Naive thymus-derived CD4-positive, alpha-beta T cell (primary cell): ENCODE results near the gene NR3C2. TPM values are rescaled to one million over a fixed set of nuclear protein-coding genes. Genes with fewer than 3 reads are reported as not detected.

Experiments used
- ATAC-seq: fragments of 150-1000 bp; cut with Tn5 transposase; 2 replicates; pipeline ENCODE4 v1.10.0; 2021; ENCODE audit warnings: mild to moderate bottlenecking, moderate library complexity
- CTCF ChIA-PET: fragments of 350-600 bp; sonication (Branson Sonifier 250); formaldehyde crosslinking; loops from one replicate; lab custom pipeline; 2021; ENCODE audit warnings: antibody characterized with exemption; lab: Charles Lee
- POLR2A ChIA-PET: fragments of 350-600 bp; sonication (Branson Sonifier 250); formaldehyde crosslinking; loops from one replicate; lab custom pipeline; 2021; ENCODE audit warnings: antibody characterized with exemption, inconsistent platforms; lab: Charles Lee
- DNase-seq, 9 donors: peaks; one replicate each; pipeline versions ENCODE4 v3.0.0 to v3.0.0-alpha.2; 2020 to 2022; ENCODE audit warnings: mixed read lengths in 1 of 9
- H3K27ac ChIP-seq: one replicate; pipeline ENCODE4 v1.7.0; 2013; ENCODE audit warnings: mild to moderate bottlenecking, low read depth, low read length, moderate library complexity
- H3K27me3 ChIP-seq, 2 donors: one replicate each; pipeline ENCODE4 v1.7.0; 2013; ENCODE audit warnings: low read length in 2 of 2, mild to moderate bottlenecking in 2 of 2, moderate library complexity in 2 of 2; ENCODE audit not compliant: control insufficient read depth in 2 of 2, insufficient read depth in 2 of 2
- H3K36me3 ChIP-seq, 3 experiments: 1 replicate in 2 of 3; 2 replicates in 1 of 3; pipeline ENCODE4 v1.7.0; 2013; ENCODE audit warnings: low read length in 3 of 3, mild to moderate bottlenecking in 3 of 3, moderate library complexity in 1 of 3; ENCODE audit not compliant: insufficient read depth in 3 of 3, control insufficient read depth in 2 of 3
- H3K4me1 ChIP-seq, 2 donors: one replicate each; pipeline ENCODE4 v1.7.0; 2013; ENCODE audit warnings: low read length in 2 of 2, mild to moderate bottlenecking in 2 of 2, moderate library complexity in 1 of 2; ENCODE audit not compliant: control insufficient read depth in 2 of 2, insufficient read depth in 2 of 2
- H3K4me3 ChIP-seq: 2 replicates; pipeline ENCODE4 v1.7.0; 2013; ENCODE audit warnings: mild to moderate bottlenecking, low read length
- H3K9me3 ChIP-seq, 3 experiments: 1 replicate in 2 of 3; 2 replicates in 1 of 3; pipeline ENCODE4 v1.7.0; 2013; ENCODE audit warnings: low read length in 3 of 3; ENCODE audit not compliant: control insufficient read depth in 2 of 3
- H3K27ac Mint-ChIP-seq, 9 donors: one replicate each; pipeline ENCODE4 v1.8.0; 2020 to 2022; ENCODE audit warnings: mixed read lengths in 9 of 9, mild to moderate bottlenecking in 8 of 9, moderate library complexity in 5 of 9, inconsistent platforms in 2 of 9
- H3K27me3 Mint-ChIP-seq, 5 donors: one replicate each; pipeline ENCODE4 v1.8.0; 2021 to 2022; ENCODE audit warnings: mixed read lengths in 5 of 5, mild to moderate bottlenecking in 1 of 5
- H3K36me3 Mint-ChIP-seq, 5 donors: one replicate each; pipeline ENCODE4 v1.8.0; 2020 to 2022; ENCODE audit warnings: mixed read lengths in 5 of 5, mild to moderate bottlenecking in 3 of 5, inconsistent platforms in 1 of 5
- H3K4me1 Mint-ChIP-seq, 7 donors: one replicate each; pipeline ENCODE4 v1.8.0; 2020 to 2022; ENCODE audit warnings: mixed read lengths in 7 of 7, mild to moderate bottlenecking in 3 of 7, inconsistent platforms in 1 of 7
- H3K4me3 Mint-ChIP-seq, 10 donors: one replicate each; pipeline ENCODE4 v1.8.0; 2020 to 2022; ENCODE audit warnings: mild to moderate bottlenecking in 10 of 10, mixed read lengths in 10 of 10, moderate library complexity in 6 of 10, inconsistent platforms in 2 of 10
- H3K9me3 Mint-ChIP-seq, 11 donors: one replicate each; pipeline ENCODE4 v1.8.0; 2020 to 2022; ENCODE audit warnings: mixed read lengths in 11 of 11, mild to moderate bottlenecking in 4 of 11, inconsistent platforms in 1 of 11, moderate library complexity in 1 of 11
- intact Hi-C, 2 donors: fragments of 100-400 bp; cut with micrococcal nuclease; formaldehyde crosslinking; loops; one replicate each; pipeline ENCODE4 v1.15.1; 2023
- polyA plus RNA-seq, 2 donors: library from polyadenylated mRNA; unstranded; fragments of 300-500 nt; fragmentation: Illumina TruSeq; gene quantifications; one replicate each; pipeline ENCODE4 v1.2.3, GENCODE V29; 2021
- total RNA-seq, 6 experiments: library from RNA in 5 of 6; stranded (reverse) in 5 of 6; gene quantifications; 1 replicate in 5 of 6; 2 replicates in 1 of 6; pipeline ENCODE4 v1.2.3 and lab custom pipeline; 2021 to 2026

Gene NR3C2
- total and polyA plus RNA-seq, 7 experiments from 2014 or later = 2.2 to 55.2 (median 38.6) TPM

DNA sequence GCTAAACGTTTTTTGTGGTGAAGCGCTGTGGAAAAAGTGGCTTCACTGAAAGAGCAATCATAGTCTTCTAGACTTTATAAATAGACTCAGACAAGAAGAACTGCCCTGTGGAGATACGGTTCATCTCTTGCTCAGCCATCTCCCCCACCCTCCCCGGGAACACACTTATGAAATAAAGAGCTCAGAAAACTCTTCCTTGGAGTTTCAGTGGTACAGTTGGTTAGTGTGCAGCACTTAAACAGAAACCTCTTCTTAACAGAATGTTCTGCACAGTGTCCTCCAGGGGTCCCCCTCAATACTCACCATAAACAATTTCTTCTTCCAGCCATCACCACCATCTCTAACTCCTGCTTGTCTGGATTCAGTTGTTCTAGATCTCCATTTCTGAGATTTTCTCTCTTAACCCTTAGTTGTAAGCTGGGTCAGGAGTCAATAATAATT is 397.3 kb downstream of the NR3C2 start:
- DNase-seq = peak in 5 of 9 donors; percentile 20 to 58 (median 46)
- intact Hi-C loops = loop anchor here (1.0 to 2.0 kb wide), 3 partner anchors 16 to 725 kb away; no protein-coding TSS in a partner anchor
- POLR2A ChIA-PET = no interaction called here

DNA sequence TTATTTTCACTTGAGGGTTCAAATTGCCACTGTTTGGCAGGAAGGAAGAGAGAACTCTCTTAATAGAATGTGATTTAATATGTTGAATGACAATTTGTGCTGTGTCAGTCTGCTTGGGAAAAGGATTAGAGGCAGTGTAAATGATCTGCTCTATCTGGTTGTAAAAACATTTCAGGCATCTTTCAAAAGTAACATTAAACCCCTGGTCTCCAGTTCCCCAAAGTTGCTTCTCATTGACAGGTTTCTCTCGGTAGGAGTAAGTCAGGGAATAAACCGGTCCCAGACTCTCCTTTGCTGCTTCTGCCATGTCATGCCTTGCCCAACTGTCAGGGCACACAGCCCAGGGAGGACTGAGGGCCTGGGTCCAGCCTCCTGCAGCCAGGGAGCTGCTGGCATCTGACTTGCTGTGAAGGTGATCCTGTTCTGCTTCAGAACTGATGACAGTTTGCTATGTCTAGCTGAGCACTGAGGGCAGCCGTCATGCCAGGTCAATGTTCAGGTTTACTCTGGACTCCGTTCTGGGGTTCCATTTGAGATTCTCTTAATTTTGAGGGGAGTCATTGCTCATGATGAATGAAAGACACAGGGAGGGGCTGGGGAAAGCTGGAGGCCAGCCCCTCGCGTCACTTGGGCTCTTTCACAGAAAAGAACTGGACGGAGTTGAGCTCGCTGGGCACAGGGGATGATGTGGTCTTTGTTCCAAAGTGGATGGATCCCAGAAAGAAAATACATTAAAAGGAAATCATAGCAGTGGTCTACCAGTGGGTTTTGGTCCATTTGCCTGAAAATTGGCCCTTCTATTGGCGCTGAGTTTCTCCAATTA is 397.9 kb downstream of the NR3C2 start:
- H3K27ac Mint-ChIP-seq = no peak overlapping the region
- DNase-seq (no peak), ATAC-seq (no peak)
- H3K4me1 Mint-ChIP-seq = peaks cover 7 to 26% (median 17%) of the 10 kb centered on the region in 7 donors
- intact Hi-C loops = loop anchor here in 1 of 2 donors (2.0 kb wide), 1 partner anchor 17 kb away; no protein-coding TSS in a partner anchor
- Histone ChIP-seq H3K9me3 (no peaks in the 10 kb centered on the region), H3K4me1 (peaks cover 4% of the 10 kb centered on the region in 2 donors), H3K36me3 (no peaks in the 10 kb centered on the region), H3K27me3 (no peaks in the 10 kb centered on the region), H3K27ac (no peak overlapping the region), H3K4me3 (no peak overlapping the region)
- no peaks in the 10 kb centered on the region for H3K27me3 Mint-ChIP-seq
- ChIA-PET POLR2A (no interaction called here), CTCF (interaction anchor here (1.0 to 1.6 kb wide), 3 partner anchors 9 to 283 kb away, joined by 3 to 4 read pairs (median 3); no protein-coding TSS in a partner anchor)
- no peaks in the 10 kb centered on the region for H3K9me3 Mint-ChIP-seq
- peaks cover 0 to 10% (median 0%) of the 10 kb centered on the region in 5 donors for H3K36me3 Mint-ChIP-seq
- H3K4me3 Mint-ChIP-seq = no peak overlapping the region

More for the DNA sequence above, 397.3 kb downstream of the NR3C2 start:
- Histone ChIP-seq H3K4me1 (peaks cover 4% of the 10 kb centered on the region in 2 donors), H3K27ac (no peak overlapping the region), H3K27me3 (no peaks in the 10 kb centered on the region), H3K9me3 (no peaks in the 10 kb centered on the region), H3K36me3 (no peaks in the 10 kb centered on the region), H3K4me3 (no peak overlapping the region)
- Mint-ChIP-seq H3K36me3 (peaks cover 0 to 10% (median 0%) of the 10 kb centered on the region in 5 donors), H3K27ac (peak overlapping the region in 2 of 9 donors; percentile 21 to 47), H3K27me3 (no peaks in the 10 kb centered on the region), H3K4me1 (peaks cover 7 to 26% (median 17%) of the 10 kb centered on the region in 7 donors), H3K4me3 (no peak overlapping the region), H3K9me3 (no peaks in the 10 kb centered on the region)
- CTCF ChIA-PET = interaction anchor here (1.0 to 1.6 kb wide), 3 partner anchors 10 to 282 kb away, joined by 3 to 4 read pairs (median 3); no protein-coding TSS in a partner anchor
- ATAC-seq = peak; percentile 71

DNA sequence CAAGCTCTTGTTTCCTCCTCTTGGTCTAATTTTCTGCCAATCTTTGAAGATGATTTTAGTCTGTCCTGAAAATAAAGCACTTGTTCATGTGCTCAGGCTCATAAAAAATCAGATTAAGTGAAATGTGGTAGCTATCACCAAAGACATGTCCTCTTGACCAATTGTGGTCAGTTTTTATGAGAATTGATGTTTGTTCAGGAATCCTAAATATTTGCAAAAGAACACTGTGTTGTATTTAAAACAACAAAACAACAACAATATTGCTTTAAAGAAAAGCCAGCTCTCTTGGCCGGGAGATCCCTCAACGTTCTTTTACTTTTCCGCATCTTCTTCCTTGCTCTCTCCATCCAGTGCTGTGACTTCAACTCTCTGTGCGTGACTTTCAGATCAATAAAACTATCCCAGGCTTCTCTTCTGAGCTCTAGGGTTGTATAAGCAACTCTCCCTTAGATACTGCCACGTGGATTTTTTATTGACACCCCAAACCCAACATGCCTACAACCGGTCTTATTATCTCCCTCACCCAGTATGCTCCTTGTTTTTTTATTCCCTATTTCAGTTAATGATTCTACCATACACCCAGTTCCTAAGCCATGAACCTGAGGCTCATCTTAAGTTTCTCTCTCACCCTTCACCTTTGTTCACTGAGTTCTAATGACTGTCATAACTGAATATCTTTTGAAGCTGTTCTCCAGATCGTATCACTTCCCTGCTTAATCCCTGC is 400.4 kb downstream of the NR3C2 start:
- Mint-ChIP-seq H3K4me1 (peaks cover 5 to 21% (median 13%) of the 10 kb centered on the region in 7 donors), H3K27me3 (no peaks in the 10 kb centered on the region), H3K36me3 (peaks cover 0 to 4% (median 0%) of the 10 kb centered on the region in 5 donors), H3K4me3 (no peak overlapping the region), H3K9me3 (peaks cover 0 to 2% (median 0%) of the 10 kb centered on the region in 11 donors), H3K27ac (no peak overlapping the region)
- Histone ChIP-seq H3K9me3 (no peaks in the 10 kb centered on the region), H3K4me1 (peaks cover 1 to 4% of the 10 kb centered on the region in 2 donors), H3K4me3 (no peak overlapping the region), H3K36me3 (no peaks in the 10 kb centered on the region), H3K27me3 (no peaks in the 10 kb centered on the region), H3K27ac (no peak overlapping the region)
- intact Hi-C loops = no loop called here
- ChIA-PET POLR2A (no interaction called here), CTCF (interaction anchor here (1.1 to 1.3 kb wide), 2 partner anchors 14 to 20 kb away, joined by 3 to 5 read pairs; no protein-coding TSS in a partner anchor)
- no peak for ATAC-seq
- no peak for DNase-seq

DNA sequence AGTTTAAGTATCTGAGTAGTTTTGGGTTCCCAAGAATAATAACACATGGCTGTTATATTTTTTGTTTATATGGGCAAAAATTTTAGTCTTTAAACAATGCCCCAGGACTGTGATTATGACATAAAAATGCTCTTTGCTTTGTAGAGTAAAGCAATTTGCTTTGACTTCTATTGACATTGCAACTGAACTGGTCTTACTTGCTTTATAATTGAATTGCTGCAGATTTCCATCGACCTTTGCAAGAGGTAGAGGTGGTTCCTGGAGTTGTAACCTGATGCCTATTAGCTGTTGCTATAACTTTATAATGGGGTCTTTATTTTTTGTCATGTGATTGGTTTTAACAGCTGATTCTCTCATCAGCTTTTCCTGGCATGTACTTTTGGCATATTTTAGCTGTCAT is 407.4 kb downstream of the NR3C2 start:
- Histone ChIP-seq H3K9me3 (no peaks in the 10 kb centered on the region), H3K4me3 (no peak overlapping the region), H3K36me3 (no peaks in the 10 kb centered on the region), H3K27ac (no peak overlapping the region), H3K4me1 (no peaks in the 10 kb centered on the region), H3K27me3 (no peaks in the 10 kb centered on the region)
- Mint-ChIP-seq H3K4me1 (no peaks in the 10 kb centered on the region), H3K9me3 (peaks cover 0 to 7% (median 0%) of the 10 kb centered on the region in 11 donors), H3K27me3 (no peaks in the 10 kb centered on the region), H3K27ac (no peak overlapping the region), H3K4me3 (no peak overlapping the region), H3K36me3 (peaks cover 0 to 10% (median 0%) of the 10 kb centered on the region in 5 donors)
- CTCF ChIA-PET = interaction anchor here (1.2 to 1.6 kb wide), 2 partner anchors 10 to 12 kb away, joined by 3 to 4 read pairs; no protein-coding TSS in a partner anchor
- ATAC-seq (no peak), DNase-seq (no peak)
- intact Hi-C loops = no loop called here
- POLR2A ChIA-PET = no interaction called here

DNA sequence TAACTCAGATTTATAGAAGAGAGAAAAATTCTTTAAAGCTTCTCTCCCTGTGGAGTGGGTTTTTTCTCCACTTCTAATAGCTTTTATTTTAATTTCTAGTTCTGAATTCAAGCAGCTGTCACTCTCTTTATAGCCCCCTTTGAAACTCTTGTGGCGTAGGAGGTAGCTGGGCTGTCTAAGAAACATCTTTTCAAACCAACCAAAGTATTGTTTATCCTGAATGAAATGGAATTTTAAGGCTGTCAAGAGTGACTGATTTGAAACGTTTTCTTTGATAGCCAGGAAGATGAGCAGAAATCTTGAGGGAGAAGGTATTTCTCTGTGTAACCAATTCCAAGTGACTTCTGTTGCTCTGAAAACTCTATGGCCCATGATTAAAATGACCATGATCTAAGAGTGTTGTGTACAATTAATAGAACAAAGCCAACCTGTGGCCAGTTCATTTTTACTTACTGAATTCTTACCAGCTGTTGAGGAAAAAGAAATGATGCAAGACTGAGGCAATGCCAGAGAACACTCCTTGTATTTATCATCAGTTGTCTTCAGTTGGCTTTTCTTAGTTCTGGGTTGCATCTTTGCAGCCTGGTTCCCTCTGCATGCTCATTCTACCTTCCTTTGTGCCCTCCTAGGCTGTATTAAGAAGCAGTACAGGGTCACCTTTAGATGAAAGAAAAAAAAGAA is 411.9 kb downstream of the NR3C2 start:
- H3K36me3 ChIP-seq = no peaks in the 10 kb centered on the region
- no peak overlapping the region for H3K4me3 ChIP-seq
- peaks cover 2 to 19% (median 7%) of the 10 kb centered on the region in 11 donors for H3K9me3 Mint-ChIP-seq
- H3K27me3 ChIP-seq = no peaks in the 10 kb centered on the region
- intact Hi-C loops = no loop called here
- H3K36me3 Mint-ChIP-seq = peaks cover 0 to 17% (median 10%) of the 10 kb centered on the region in 5 donors
- no peak overlapping the region for H3K27ac ChIP-seq
- no peaks in the 10 kb centered on the region for H3K4me1 Mint-ChIP-seq
- H3K4me3 Mint-ChIP-seq = no peak overlapping the region
- ATAC-seq (no peak), DNase-seq (no peak)
- CTCF ChIA-PET = interaction anchor here (0.6 to 1.0 kb wide), 3 partner anchors 8 to 400 kb away, joined by 3 to 4 read pairs (median 3); no protein-coding TSS in a partner anchor
- no peaks in the 10 kb centered on the region for H3K4me1 ChIP-seq
- POLR2A ChIA-PET = no interaction called here
- H3K9me3 ChIP-seq = peaks cover 0 to 4% (median 0%) of the 10 kb centered on the region in 3 experiments
- no peaks in the 10 kb centered on the region for H3K27me3 Mint-ChIP-seq
- no peak overlapping the region for H3K27ac Mint-ChIP-seq

DNA sequence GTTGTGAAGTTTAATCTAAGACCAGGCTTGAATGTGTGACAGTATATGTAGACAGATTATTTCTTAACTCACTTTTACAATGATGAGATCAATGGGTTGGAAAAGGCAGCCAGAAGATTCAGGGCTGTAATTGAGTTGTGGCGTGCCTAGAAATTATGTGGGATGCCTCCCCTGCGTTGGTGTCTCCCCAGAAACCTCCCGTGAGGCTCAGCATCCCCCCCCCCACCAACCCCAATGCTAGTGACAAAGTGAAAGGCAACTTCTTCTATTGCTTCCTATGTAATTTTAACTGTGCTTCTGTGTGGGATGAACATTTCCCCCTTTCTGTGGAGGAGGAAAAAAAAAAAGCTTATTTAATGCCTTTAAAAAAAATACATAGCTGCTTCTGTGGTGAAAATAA is 412.4 kb downstream of the NR3C2 start:
- Mint-ChIP-seq H3K36me3 (peaks cover 0 to 17% (median 10%) of the 10 kb centered on the region in 5 donors), H3K27ac (no peak overlapping the region), H3K4me1 (no peaks in the 10 kb centered on the region), H3K4me3 (no peak overlapping the region), H3K9me3 (peaks cover 2 to 19% (median 7%) of the 10 kb centered on the region in 11 donors), H3K27me3 (no peaks in the 10 kb centered on the region)
- ATAC-seq (no peak), DNase-seq (no peak)
- H3K27ac ChIP-seq = no peak overlapping the region
- intact Hi-C loops = loop anchor here in 1 of 2 donors (10.0 kb wide), 1 partner anchor 675 kb away; no protein-coding TSS in a partner anchor
- POLR2A ChIA-PET = no interaction called here
- no peaks in the 10 kb centered on the region for H3K4me1 ChIP-seq
- CTCF ChIA-PET = interaction anchor here (0.6 kb wide), 2 partner anchors 33 to 400 kb away, joined by 3 read pairs; no protein-coding TSS in a partner anchor
- H3K4me3 ChIP-seq = no peak overlapping the region
- H3K9me3 ChIP-seq = peaks cover 0 to 4% (median 0%) of the 10 kb centered on the region in 3 experiments
- no peaks in the 10 kb centered on the region for H3K27me3 ChIP-seq
- H3K36me3 ChIP-seq = no peaks in the 10 kb centered on the region
